Heart right ventricle (tissue), 16 donors: ENCODE data around the gene CCSER2. TPM values are rescaled to one million over a fixed set of nuclear protein-coding genes. Genes with fewer than 3 reads are reported as not detected.

Experiments used
- ATAC-seq, 8 donors: fragments of 200-7000 bp; cut with Tn5 transposase; one replicate each; pipeline ENCODE4 v1.9.1; 2020; ENCODE audit warnings: mild to moderate bottlenecking in 8 of 8, moderate library complexity in 8 of 8, moderate number of reproducible peaks in 1 of 8
- DNase-seq, 2 donors: peaks; one replicate each; pipeline ENCODE4 v3.0.0-alpha.2; 2020
- H3K27ac ChIP-seq, 10 donors: fragments of 200-600 bp; sonication (generic) in 2 of 10; one replicate each; pipeline versions ENCODE4 v1.5.0 to v1.8.0; 2020 to 2022; ENCODE audit warnings: mild to moderate bottlenecking in 3 of 10
- H3K27me3 ChIP-seq, 7 donors: fragments of 200-600 bp; one replicate each; pipeline ENCODE4 v1.8.0; 2021 to 2022; ENCODE audit warnings: mild to moderate bottlenecking in 2 of 7
- H3K36me3 ChIP-seq, 9 donors: fragments of 200-600 bp; sonication (generic) in 1 of 9; one replicate each; pipeline versions ENCODE4 v1.5.0 to v1.8.0; 2020 to 2022; ENCODE audit warnings: mild to moderate bottlenecking in 2 of 9
- H3K4me1 ChIP-seq, 9 donors: fragments of 200-600 bp; sonication (generic) in 1 of 9; one replicate each; pipeline versions ENCODE4 v1.5.0 to v1.8.0; 2020 to 2022; ENCODE audit warnings: mild to moderate bottlenecking in 4 of 9
- H3K4me3 ChIP-seq, 10 donors: fragments of 200-600 bp; sonication (generic) in 2 of 10; one replicate each; pipeline versions ENCODE4 v1.5.0 to v1.8.0; 2020 to 2022; ENCODE audit warnings: mild to moderate bottlenecking in 7 of 10, moderate library complexity in 2 of 10
- H3K9me3 ChIP-seq, 11 donors: fragments of 200-600 bp in 10 of 11; sonication (generic) in 2 of 11; one replicate each; pipeline versions ENCODE4 v1.5.0 to v1.8.0; 2013 to 2022; ENCODE audit warnings: mild to moderate bottlenecking in 2 of 11, control low read depth in 1 of 11, moderate library complexity in 1 of 11
- CTCF ChIP-seq, 9 donors: fragments of 200-600 bp; sonication (generic) in 2 of 9; IDR thresholded peaks; one replicate each; pipeline versions ENCODE4 v1.5.0 to v1.8.0; 2021 to 2022; ENCODE audit warnings: antibody characterized with exemption in 9 of 9, mild to moderate bottlenecking in 5 of 9, moderate library complexity in 1 of 9
- WGBS, 2 donors: extraction: QIAGEN DNeasy Blood & Tissue Kit; methylation state at CpG; one replicate each; pipeline ENCODE4 v1.1.7; 2013; ENCODE audit warnings: inconsistent platforms in 1 of 2; 5-methylcytosine and 5-hydroxymethylcytosine counted together
- intact Hi-C, 10 donors: fragments of 100-400 bp; cut with DNase I; formaldehyde crosslinking; loops; one replicate each; pipeline versions ENCODE4 v1.11.1 to v1.14.2; 2022
- polyA plus RNA-seq, 2 donors: library from polyadenylated mRNA; stranded (reverse); fragments of 200-250 nt; gene quantifications; one replicate each; pipeline ENCODE4 v1.2.3, GENCODE V29; 2013
- total RNA-seq, 10 donors: library from RNA; stranded (reverse); fragmentation: NEBNext Ultra II Directional in 3 of 10; extraction: Animal tissue kit (Norgen Biotek cat#: 25700) in 3 of 10; gene quantifications; one replicate each; pipeline versions ENCODE4 v1.2.1 to v1.2.4, GENCODE V29; 2021 to 2023
- donor health status: Arrhythmogenic right ventricular cardiomyopathy.
- donor health status: ischemic (EF 13 %, LVEDD 7.1; RV severe dilation, severe dysfunction).
- donor health status: healthy with polysubstance abuse.
- donor health status: DM: no; HTN: yes; CAD: no.
- donor health status: DM: no; HTN: no; CAD: no.
- donor health status: ischemic (EF 25% LVEDD 6.9; RV normal size, moderate dysfunction).
- donor health status: ischemic (EF 25% LVEDD 5.7; RV mildly dilated, moderate dysfunction).
- donor health status: healthy.
- donor health status: DM: yes; HTN: yes; CAD: no.
- donor health status: Ischemic cardiomyopathy.
- donor health status: ischemic (EF 35%, LVEDD 5.7; RV mildly dilated, moderate dysfunction).
- donor health status: nonischemic (EF 11% LVEDD 7.7; RV severe dilation, severe dysfunction).
- donor health status: DM: yes; HTN: yes; CAD: no.
- donor health status: PGD.
- donor health status: ischemic (EF 29% LVEDD 5.4; RV normal size, mild dysfunction).
- donor health status: nonischemic (EF 23%, LVEDD 6.1; RV moderate dilation, normal function).

CCSER2 gene
- total and polyA plus RNA-seq, 12 donors, result 27.5 to 252 (median 198) TPM

- no peak for TF ChIP-seq CTCF (IDR thresholded peaks at IDR 0.05)
- intact Hi-C loops, result no loop called here
- no peaks in the 10 kb centered on the region for H3K27me3 ChIP-seq
- peak in 7 of 8 donors; percentile 44 to 87 (median 79) for ATAC-seq
- H3K27ac ChIP-seq, result peak overlapping the region in 8 of 10 donors; percentile 0 to 79 (median 60)
- H3K4me1 ChIP-seq, result peaks cover 0 to 29% (median 11%) of the 10 kb centered on the region in 9 donors
- WGBS, 2 donors, result 26 to 28% methylated on average over 6 of the region's 6 CpGs
- no peak overlapping the region for H3K4me3 ChIP-seq
- H3K36me3 ChIP-seq, result no peaks in the 10 kb centered on the region
- peak; percentile 32 to 60 for DNase-seq
- no peaks in the 10 kb centered on the region for H3K9me3 ChIP-seq
Measured at GRCh38 chr10:84308481-84309304, 19.7 kb upstream of the CCSER2 start.

DNA sequence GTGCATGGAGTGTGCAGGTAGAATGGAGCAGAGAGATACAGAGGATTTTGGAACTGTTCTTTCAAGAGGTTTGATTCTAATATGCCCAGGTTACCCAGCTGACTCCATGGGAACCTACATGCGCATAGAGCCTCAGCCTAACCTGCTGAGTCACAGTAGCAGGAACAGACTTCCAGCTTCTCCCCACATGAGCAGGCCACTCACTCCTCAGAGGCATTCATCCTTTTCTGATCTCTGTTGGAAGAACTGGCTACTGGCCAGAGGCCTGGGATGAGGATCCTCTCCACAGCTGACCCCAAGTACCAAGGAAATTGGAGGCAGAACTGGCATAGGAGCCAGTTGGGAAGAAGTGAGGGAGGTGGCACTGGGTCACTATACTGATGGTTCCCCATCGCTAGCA is 17.9 kb upstream of the CCSER2 start:
- 93 to 100% methylated on average over 2 of the region's 2 CpGs for WGBS, 2 donors
- Histone ChIP-seq H3K4me3 (no peak overlapping the region), H3K27ac (no peak overlapping the region), H3K36me3 (no peaks in the 10 kb centered on the region), H3K4me1 (peaks cover 0 to 29% (median 11%) of the 10 kb centered on the region in 9 donors), H3K9me3 (no peaks in the 10 kb centered on the region), H3K27me3 (no peaks in the 10 kb centered on the region)
- peak in 1 of 8 donors; percentile 34 for ATAC-seq
- no peak for TF ChIP-seq CTCF (IDR thresholded peaks at IDR 0.05)
- intact Hi-C loops, result no loop called here
- DNase-seq, result no peak

DNA sequence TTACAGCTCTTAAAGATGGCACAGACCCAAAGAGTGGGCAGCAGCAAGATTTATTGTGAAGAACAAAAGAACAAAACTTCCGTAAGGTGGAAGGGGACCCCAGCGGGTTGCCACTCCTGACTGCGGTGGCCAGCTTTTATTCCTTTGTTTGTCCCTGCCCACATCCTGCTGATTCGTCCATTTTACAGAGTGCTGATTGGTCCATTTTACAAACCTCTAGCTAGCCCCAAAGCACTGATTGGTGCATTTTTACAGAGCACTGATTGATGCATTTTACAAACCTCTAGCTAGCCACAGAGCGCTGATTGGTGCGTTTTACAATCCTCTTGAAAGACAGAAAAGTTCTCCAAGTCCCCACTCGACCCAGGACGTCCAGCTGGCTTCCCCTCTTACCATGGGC is 16.8 kb upstream of the CCSER2 start:
- intact Hi-C loops, result no loop called here
- no peak for DNase-seq

DNA sequence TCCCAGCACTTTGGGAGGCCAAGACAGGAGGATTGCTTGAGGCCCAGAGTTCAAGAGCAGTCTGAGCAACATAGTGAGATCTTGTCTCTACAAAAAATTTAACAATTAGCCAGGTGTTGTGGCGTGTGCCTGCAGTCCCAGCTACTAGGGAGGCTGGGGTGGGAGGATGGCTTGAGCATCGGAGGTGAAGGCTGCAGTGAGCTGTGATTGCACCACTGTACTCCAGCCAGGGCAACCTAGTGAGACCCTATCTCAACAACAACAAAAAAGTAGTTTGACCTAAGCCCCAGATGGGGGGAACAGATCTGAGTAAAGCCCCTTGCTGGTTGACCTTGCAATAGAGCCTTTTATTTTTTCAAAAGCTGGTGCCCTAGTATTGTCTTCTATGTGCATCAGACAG is 15.6 kb upstream of the CCSER2 start:
- WGBS, 2 donors, result 92 to 98% methylated on average over 2 of the region's 2 CpGs

More for the DNA sequence above, 16.8 kb upstream of the CCSER2 start:
- no peak for ATAC-seq
- H3K27me3 ChIP-seq, result no peaks in the 10 kb centered on the region
- no peak overlapping the region for H3K27ac ChIP-seq
- 93% methylated on average over 8 of the region's 8 CpGs for WGBS, 2 donors
- peaks cover 0 to 29% (median 11%) of the 10 kb centered on the region in 9 donors for H3K4me1 ChIP-seq
- no peaks in the 10 kb centered on the region for H3K36me3 ChIP-seq
- no peak for TF ChIP-seq CTCF (IDR thresholded peaks at IDR 0.05)
- H3K4me3 ChIP-seq, result no peak overlapping the region
- no peaks in the 10 kb centered on the region for H3K9me3 ChIP-seq

More for the DNA sequence above, 15.6 kb upstream of the CCSER2 start:
- DNase-seq (no peak), ATAC-seq (no peak)
- no peaks in the 10 kb centered on the region for H3K36me3 ChIP-seq
- intact Hi-C loops, result no loop called here
- no peak for TF ChIP-seq CTCF (IDR thresholded peaks at IDR 0.05)
- H3K9me3 ChIP-seq, result no peaks in the 10 kb centered on the region
- H3K4me1 ChIP-seq, result peaks cover 0 to 33% (median 12%) of the 10 kb centered on the region in 9 donors
- no peak overlapping the region for H3K4me3 ChIP-seq
- H3K27me3 ChIP-seq, result no peaks in the 10 kb centered on the region
- no peak overlapping the region for H3K27ac ChIP-seq
